ENCODE data around the gene PPP6R1. TPM values are rescaled to one million over a fixed set of nuclear protein-coding genes. Genes with fewer than 3 reads are reported as not detected.

The PPP6R1 gene
- total RNA-seq, 1 experiment from 2014 or later: 159 TPM

GRCh38 chr19:55270172-55270942, 11.5 kb upstream of the PPP6R1 start:
- H3K79me2 ChIP-seq (ENCODE audit: low read depth): no peaks in the 10 kb centered on the region; the same call in 1 of the 2 replicates
- no peaks in the 10 kb centered on the region for H3K4me1 ChIP-seq (replicated peaks; ENCODE audit: insufficient read depth)
- H3F3A ChIP-seq (ENCODE audit: insufficient read depth, low read depth): peaks cover 5% of the 10 kb centered on the region; the same call in 1 of the 2 replicates
- H3K27ac ChIP-seq: no peak overlapping the region
- peaks cover 8% of the 10 kb centered on the region; the same call in 1 of the 2 replicates for H3K36me3 ChIP-seq (ENCODE audit: low read depth)
- no peak for TF ChIP-seq EZH2 (IDR thresholded peaks at IDR 0.05; ENCODE audit: low read depth)
- TF ChIP-seq CTCF (conservative IDR thresholded peaks at IDR 0.05): no peak
- CTCF ChIA-PET: no interaction called here
- H3K27me3 ChIP-seq (ENCODE audit: insufficient read depth, low read depth): no peaks in the 10 kb centered on the region
- DNase-seq: no peak
- no peak overlapping the region for H2AFZ ChIP-seq
- 0 out of 2 replicates have a peak, but pooled peaks cover under 1% of the 10 kb centered on the region for H4K20me1 ChIP-seq (ENCODE audit: insufficient read depth)
- H3K9me2 ChIP-seq (ENCODE audit: insufficient read depth): no peaks in the 10 kb centered on the region
- H3K4me3 ChIP-seq: no peak overlapping the region
- POLR2A ChIA-PET (ENCODE audit: unreplicated experiment): interaction anchor here (0.7 kb wide), 1 partner anchor 52 kb away, joined by 3 read pairs; no protein-coding TSS in a partner anchor
- intact Hi-C loops (cut with micrococcal nuclease; ENCODE audit: unreplicated experiment): no loop called here
- no TSS peak for BruUV-seq (replicated peaks)
- no peak overlapping the region for H3K4me2 ChIP-seq
- H3K9me3 ChIP-seq (ENCODE audit: insufficient read depth, low read depth): no peaks in the 10 kb centered on the region

GRCh38 chr19:55269299-55269698, 10.5 kb upstream of the PPP6R1 start:
- no peak overlapping the region for H3K4me2 ChIP-seq
- H3K9me3 ChIP-seq (ENCODE audit: insufficient read depth, low read depth): no peaks in the 10 kb centered on the region
- H2AFZ ChIP-seq: no peak overlapping the region
- no peak overlapping the region for H3K4me3 ChIP-seq
- BruUV-seq (replicated peaks): no TSS peak
- H4K20me1 ChIP-seq (ENCODE audit: insufficient read depth): no peaks in the 10 kb centered on the region
- H3K79me2 ChIP-seq (ENCODE audit: low read depth): no peaks in the 10 kb centered on the region; the same call in 1 of the 2 replicates
- H3K36me3 ChIP-seq (ENCODE audit: low read depth): peaks cover 5% of the 10 kb centered on the region; the same call in 1 of the 2 replicates
- intact Hi-C loops (cut with micrococcal nuclease; ENCODE audit: unreplicated experiment): no loop called here
- no peaks in the 10 kb centered on the region for H3K4me1 ChIP-seq (replicated peaks; ENCODE audit: insufficient read depth)
- no peaks in the 10 kb centered on the region for H3K27me3 ChIP-seq (ENCODE audit: insufficient read depth, low read depth)
- peaks cover 9% of the 10 kb centered on the region; the same call in 1 of the 2 replicates for H3F3A ChIP-seq (ENCODE audit: insufficient read depth, low read depth)
- POLR2A ChIA-PET (ENCODE audit: unreplicated experiment): interaction anchor here (0.7 kb wide), 1 partner anchor 13 kb away, joined by 4 read pairs; no protein-coding TSS in a partner anchor
- CTCF ChIA-PET: no interaction called here
- no peaks in the 10 kb centered on the region for H3K9me2 ChIP-seq (ENCODE audit: insufficient read depth)
- TF ChIP-seq CTCF (conservative IDR thresholded peaks at IDR 0.05) (no peak), EZH2 (IDR thresholded peaks at IDR 0.05; ENCODE audit: low read depth) (no peak)
- no peak for DNase-seq
- H3K27ac ChIP-seq: no peak overlapping the region

GRCh38 chr19:55266840-55267239, 8.0 kb upstream of the PPP6R1 start:
- TF ChIP-seq CTCF (conservative IDR thresholded peaks at IDR 0.05): no peak
- TF ChIP-seq EZH2 (IDR thresholded peaks at IDR 0.05; ENCODE audit: low read depth): no peak
- no TSS peak for BruUV-seq (replicated peaks)

More at GRCh38 chr19:55266840-55267239, 8.0 kb upstream of the PPP6R1 start:
- Histone ChIP-seq H3K9me3 (ENCODE audit: insufficient read depth, low read depth) (no peaks in the 10 kb centered on the region), H3K36me3 (ENCODE audit: low read depth) (peaks cover 5% of the 10 kb centered on the region; the same call in 1 of the 2 replicates), H3K4me3 (no peak overlapping the region), H3K27me3 (ENCODE audit: insufficient read depth, low read depth) (no peaks in the 10 kb centered on the region), H3K9me2 (ENCODE audit: insufficient read depth) (no peaks in the 10 kb centered on the region), H3K4me1 (replicated peaks; ENCODE audit: insufficient read depth) (no peaks in the 10 kb centered on the region), H3F3A (ENCODE audit: insufficient read depth, low read depth) (peaks cover 11% of the 10 kb centered on the region; the same call in 1 of the 2 replicates), H3K79me2 (ENCODE audit: low read depth) (no peaks in the 10 kb centered on the region; the same call in 1 of the 2 replicates), H3K4me2 (no peak overlapping the region), H4K20me1 (ENCODE audit: insufficient read depth) (no peaks in the 10 kb centered on the region), H2AFZ (no peak overlapping the region), H3K27ac (no peak overlapping the region)
- no peak for DNase-seq
- intact Hi-C loops (cut with micrococcal nuclease; ENCODE audit: unreplicated experiment): no loop called here
- POLR2A ChIA-PET (ENCODE audit: unreplicated experiment): interaction anchor here (0.6 kb wide), 1 partner anchor 24 kb away, joined by 5 read pairs; no protein-coding TSS in a partner anchor
- CTCF ChIA-PET: no interaction called here
